ENCODE results near the gene KAT6B. TPM values are rescaled to one million over a fixed set of nuclear protein-coding genes. Genes with fewer than 3 reads are reported as not detected.

KAT6B gene
- total and polyA plus RNA-seq, 2 of the 8 experiments (the other 6 are each of a cell fraction or from before 2014, with no cell fraction given): 7.3 to 30.8 TPM

- TF ChIP-seq ATF2 (IDR thresholded peaks at IDR 0.05; ENCODE audit: low read length) (no peak), YY1 (IDR thresholded peaks at IDR 0.05; ENCODE audit: low read depth, low read length) (no peak), EZH2 (IDR thresholded peaks at IDR 0.05; ENCODE audit: low read depth, low read length, severe bottlenecking) (no peak)
These were observed 131.0 kb downstream of the KAT6B start (continued) for GRCh38 chr10:74957285-74957961.

Data from H1 (cell line).